CD4-positive, alpha-beta T cell treated with Interleukin-4 for 1 hour (primary cell): ENCODE results near the gene DYRK1B.

Source experiments
- DNase-seq, 2 donors: peaks; one replicate each; pipeline ENCODE4 v3.0.0-alpha.2; 2020 to 2022

The DYRK1B gene

GRCh38 chr19:39852882-39853281 lies 18.9 kb upstream of the DYRK1B start:
- no peak for DNase-seq

- DNase-seq = no peak
These were observed 16.9 kb upstream of the DYRK1B start for GRCh38 chr19:39850892-39851291.

GRCh38 chr19:39848392-39848791 lies 14.4 kb upstream of the DYRK1B start:
- no peak for DNase-seq

GRCh38 chr19:39847525-39847924 lies 13.6 kb upstream of the DYRK1B start:
- DNase-seq = no peak

GRCh38 chr19:39846678-39847486 lies 12.9 kb upstream of the DYRK1B start:
- DNase-seq = no peak

GRCh38 chr19:39845933-39846677 lies 12.1 kb upstream of the DYRK1B start, which contains the start of gene FBL:
TSS of gene FBL (minus strand) at chr19:39846379. CDS start at chr19:39846300, 79 bp downstream.
- DNase-seq = peak; percentile 96 to 97

- no peak for DNase-seq
These were observed 11.6 kb upstream of the DYRK1B start for GRCh38 chr19:39845584-39845932.

- DNase-seq = no peak
These were observed 11.2 kb upstream of the DYRK1B start for GRCh38 chr19:39845172-39845571.

- DNase-seq = peak in 1 of 2 donors; percentile 75
These were observed 10.2 kb upstream of the DYRK1B start for GRCh38 chr19:39843919-39844793.

- DNase-seq = no peak
These were observed 8.9 kb upstream of the DYRK1B start for GRCh38 chr19:39842693-39843435.

- DNase-seq = no peak
These were observed 7.1 kb upstream of the DYRK1B start for GRCh38 chr19:39841041-39841440.

- no peak for DNase-seq
These were observed 6.5 kb upstream of the DYRK1B start for GRCh38 chr19:39840492-39840891.

- DNase-seq = no peak
These were observed 5.8 kb upstream of the DYRK1B start for GRCh38 chr19:39839678-39840327.

GRCh38 chr19:39838569-39838968 lies 4.6 kb upstream of the DYRK1B start:
- DNase-seq = no peak

- DNase-seq = no peak
These were observed 4.0 kb upstream of the DYRK1B start for GRCh38 chr19:39837978-39838377.

- DNase-seq = no peak
These were observed 402 bp upstream of the DYRK1B start for GRCh38 chr19:39834287-39834841.

- no peak for DNase-seq
These were observed 850 bp downstream of the DYRK1B start for GRCh38 chr19:39833160-39833463.

- DNase-seq = peak in 1 of 2 donors; percentile 34
These were observed 1.4 kb downstream of the DYRK1B start for GRCh38 chr19:39832341-39833083.

- DNase-seq = no peak
These were observed 2.3 kb downstream of the DYRK1B start for GRCh38 chr19:39831679-39832078.

- no peak for DNase-seq
These were observed 3.1 kb downstream of the DYRK1B start for GRCh38 chr19:39830847-39831246.

- DNase-seq = no peak
These were observed 3.6 kb downstream of the DYRK1B start for GRCh38 chr19:39830406-39830805.
